Measurements from ENCODE around the gene F8A1.
"Not testable (repeated sequence)": the region's sequence is repeated elsewhere in the genome, so short reads cannot be mapped to it uniquely, and the experiment has no call there.

The F8A1 gene

GRCh38 chrX:154890990-154891639, 5.0 kb downstream of the F8A1 start:
- Histone ChIP-seq H3K9me3 (ENCODE audit: insufficient read depth, low read length) (no peaks in the 10 kb centered on the region), H3K36me3 (ENCODE audit: insufficient read depth, insufficient read length, low read length) (no peaks in the 10 kb centered on the region), H3K4me1 (ENCODE audit: insufficient read depth, insufficient read length) (no peaks in the 10 kb centered on the region), H3K9ac (ENCODE audit: insufficient read length, low read depth) (no peak overlapping the region), H3K4me3 (ENCODE audit: insufficient read length, low read depth) (no peak overlapping the region), H3K27me3 (ENCODE audit: insufficient read depth, insufficient read length) (no peaks in the 10 kb centered on the region)
- TF ChIP-seq YY1 (IDR thresholded peaks at IDR 0.05; ENCODE audit: insufficient read depth, insufficient read length): no peak
- no peak for TF ChIP-seq ZNF274 (IDR thresholded peaks at IDR 0.05; ENCODE audit: low read depth, low read length)
- no peak for TF ChIP-seq SUZ12 (IDR thresholded peaks at IDR 0.05; ENCODE audit: extremely low read depth, insufficient read depth, insufficient read length)
- no peak for DNase-seq (ENCODE audit: low read depth, low spot score)

- TF ChIP-seq YY1 (IDR thresholded peaks at IDR 0.05; ENCODE audit: insufficient read depth, insufficient read length): no peak
- TF ChIP-seq ZNF274 (IDR thresholded peaks at IDR 0.05; ENCODE audit: low read depth, low read length): no peak
- TF ChIP-seq SUZ12 (IDR thresholded peaks at IDR 0.05; ENCODE audit: extremely low read depth, insufficient read depth, insufficient read length): no peak
- no peaks in the 10 kb centered on the region for H3K36me3 ChIP-seq (ENCODE audit: insufficient read depth, insufficient read length, low read length)
- no peaks in the 10 kb centered on the region for H3K4me1 ChIP-seq (ENCODE audit: insufficient read depth, insufficient read length)
- no peak overlapping the region for H3K4me3 ChIP-seq (ENCODE audit: insufficient read length, low read depth)
- H3K9me3 ChIP-seq (ENCODE audit: insufficient read depth, low read length): no peaks in the 10 kb centered on the region
- H3K27me3 ChIP-seq (ENCODE audit: insufficient read depth, insufficient read length): no peaks in the 10 kb centered on the region
- H3K9ac ChIP-seq (ENCODE audit: insufficient read length, low read depth): no peak overlapping the region
- DNase-seq (ENCODE audit: low read depth, low spot score): no peak
These were observed 6.1 kb downstream of the F8A1 start for GRCh38 chrX:154892296-154892695.

GRCh38 chrX:154900323-154900722, 14.2 kb downstream of the F8A1 start:
- Histone ChIP-seq H3K4me1 (ENCODE audit: insufficient read depth, insufficient read length) (no peaks in the 10 kb centered on the region), H3K4me3 (ENCODE audit: insufficient read length, low read depth) (no peak overlapping the region), H3K9ac (ENCODE audit: insufficient read length, low read depth) (no peak overlapping the region), H3K9me3 (ENCODE audit: insufficient read depth, low read length) (no peaks in the 10 kb centered on the region), H3K27me3 (ENCODE audit: insufficient read depth, insufficient read length) (no peaks in the 10 kb centered on the region), H3K36me3 (ENCODE audit: insufficient read depth, insufficient read length, low read length) (no peaks in the 10 kb centered on the region)
- TF ChIP-seq SUZ12 (IDR thresholded peaks at IDR 0.05; ENCODE audit: extremely low read depth, insufficient read depth, insufficient read length): no peak
- TF ChIP-seq YY1 (IDR thresholded peaks at IDR 0.05; ENCODE audit: insufficient read depth, insufficient read length): no peak
- TF ChIP-seq ZNF274 (IDR thresholded peaks at IDR 0.05; ENCODE audit: low read depth, low read length): no peak
- no peak for DNase-seq (ENCODE audit: low read depth, low spot score)

- Histone ChIP-seq H3K9me3 (ENCODE audit: insufficient read depth, low read length) (no peaks in the 10 kb centered on the region), H3K36me3 (ENCODE audit: insufficient read depth, insufficient read length, low read length) (no peaks in the 10 kb centered on the region), H3K9ac (ENCODE audit: insufficient read length, low read depth) (no peak overlapping the region), H3K4me3 (ENCODE audit: insufficient read length, low read depth) (no peak overlapping the region), H3K27me3 (ENCODE audit: insufficient read depth, insufficient read length) (no peaks in the 10 kb centered on the region), H3K4me1 (ENCODE audit: insufficient read depth, insufficient read length) (no peaks in the 10 kb centered on the region)
- no peak for TF ChIP-seq SUZ12 (IDR thresholded peaks at IDR 0.05; ENCODE audit: extremely low read depth, insufficient read depth, insufficient read length)
- no peak for TF ChIP-seq ZNF274 (IDR thresholded peaks at IDR 0.05; ENCODE audit: low read depth, low read length)
- TF ChIP-seq YY1 (IDR thresholded peaks at IDR 0.05; ENCODE audit: insufficient read depth, insufficient read length): no peak
- DNase-seq (ENCODE audit: low read depth, low spot score): no peak
These were observed 16.3 kb downstream of the F8A1 start for GRCh38 chrX:154902408-154902807.

- no peak overlapping the region for H3K4me3 ChIP-seq (ENCODE audit: insufficient read length, low read depth)
- no peak overlapping the region for H3K9ac ChIP-seq (ENCODE audit: insufficient read length, low read depth)
- H3K9me3 ChIP-seq (ENCODE audit: insufficient read depth, low read length): no peaks in the 10 kb centered on the region
- no peaks in the 10 kb centered on the region for H3K4me1 ChIP-seq (ENCODE audit: insufficient read depth, insufficient read length)
- no peaks in the 10 kb centered on the region for H3K27me3 ChIP-seq (ENCODE audit: insufficient read depth, insufficient read length)
- H3K36me3 ChIP-seq (ENCODE audit: insufficient read depth, insufficient read length, low read length): no peaks in the 10 kb centered on the region
- TF ChIP-seq ZNF274 (IDR thresholded peaks at IDR 0.05; ENCODE audit: low read depth, low read length): no peak
- no peak for TF ChIP-seq YY1 (IDR thresholded peaks at IDR 0.05; ENCODE audit: insufficient read depth, insufficient read length)
- no peak for TF ChIP-seq SUZ12 (IDR thresholded peaks at IDR 0.05; ENCODE audit: extremely low read depth, insufficient read depth, insufficient read length)
- no peak for DNase-seq (ENCODE audit: low read depth, low spot score)
These were observed 22.7 kb downstream of the F8A1 start for GRCh38 chrX:154908821-154909220.

- H3K4me3 ChIP-seq (ENCODE audit: insufficient read length, low read depth); H3K9ac ChIP-seq (ENCODE audit: insufficient read length, low read depth); H3K27me3 ChIP-seq (ENCODE audit: insufficient read depth, insufficient read length); H3K4me1 ChIP-seq (ENCODE audit: insufficient read depth, insufficient read length); H3K36me3 ChIP-seq (ENCODE audit: insufficient read depth, insufficient read length, low read length); H3K9me3 ChIP-seq (ENCODE audit: insufficient read depth, low read length); DNase-seq (ENCODE audit: low read depth, low spot score): not testable (repeated sequence)
These were observed 23.9 kb downstream of the F8A1 start for GRCh38 chrX:154910048-154910447.

- not testable (repeated sequence) for H3K4me3 ChIP-seq (ENCODE audit: insufficient read length, low read depth); H3K36me3 ChIP-seq (ENCODE audit: insufficient read depth, insufficient read length, low read length); H3K9ac ChIP-seq (ENCODE audit: insufficient read length, low read depth); H3K27me3 ChIP-seq (ENCODE audit: insufficient read depth, insufficient read length); DNase-seq (ENCODE audit: low read depth, low spot score); H3K4me1 ChIP-seq (ENCODE audit: insufficient read depth, insufficient read length); H3K9me3 ChIP-seq (ENCODE audit: insufficient read depth, low read length)
These were observed 24.4 kb downstream of the F8A1 start for GRCh38 chrX:154910528-154910927.

GRCh38 chrX:154914052-154914451, 27.9 kb downstream of the F8A1 start:
- Histone ChIP-seq H3K4me1 (ENCODE audit: insufficient read depth, insufficient read length) (no peaks in the 10 kb centered on the region), H3K4me3 (ENCODE audit: insufficient read length, low read depth) (no peak overlapping the region), H3K36me3 (ENCODE audit: insufficient read depth, insufficient read length, low read length) (no peaks in the 10 kb centered on the region), H3K9me3 (ENCODE audit: insufficient read depth, low read length) (no peaks in the 10 kb centered on the region), H3K27me3 (ENCODE audit: insufficient read depth, insufficient read length) (no peaks in the 10 kb centered on the region), H3K9ac (ENCODE audit: insufficient read length, low read depth) (no peak overlapping the region)
- TF ChIP-seq ZNF274 (IDR thresholded peaks at IDR 0.05; ENCODE audit: low read depth, low read length): no peak
- TF ChIP-seq SUZ12 (IDR thresholded peaks at IDR 0.05; ENCODE audit: extremely low read depth, insufficient read depth, insufficient read length): no peak
- TF ChIP-seq YY1 (IDR thresholded peaks at IDR 0.05; ENCODE audit: insufficient read depth, insufficient read length): no peak
- DNase-seq (ENCODE audit: low read depth, low spot score): no peak

All from NT2/D1 (cell line).